K562 (cell line): ENCODE measurements around the gene RAB5B. TPM values are rescaled to one million over a fixed set of nuclear protein-coding genes. Genes with fewer than 3 reads are reported as not detected.

Experiments
- CREB1 ChIP-seq, 2 experiments: sonication (generic) in 1 of 2; formaldehyde crosslinking in 1 of 2; IDR thresholded peaks; 2 replicates each; pipeline versions ENCODE4 v1.6.1 to v1.8.0; 2012 to 2022; ENCODE audit warnings: inconsistent platforms in 1 of 2, mild to moderate bottlenecking in 1 of 2, missing genetic modification reagents in 1 of 2, moderate library complexity in 1 of 2
- DDX20 ChIP-seq: fragments of 450-650 bp; IDR thresholded peaks from 2 replicates; pipeline ENCODE4 v1.6.1; 2016; ENCODE audit warnings: missing genetic modification characterization, low read depth, mild to moderate bottlenecking, missing compliant biosample characterization, moderate library complexity
- HNRNPH1 ChIP-seq: fragments of 200-400 bp; formaldehyde crosslinking; optimal IDR thresholded peaks from 2 replicates; pipeline ENCODE3; 2017; ENCODE audit warnings: low read depth, mild to moderate bottlenecking, low read length, moderate library complexity
- MAFG ChIP-seq: fragments of 450-650 bp; conservative IDR thresholded peaks from 2 replicates; pipeline ENCODE4 v1.6.1; 2016; ENCODE audit warnings: missing genetic modification characterization, missing compliant biosample characterization
- MYNN ChIP-seq, 2 experiments: sonication (generic); formaldehyde crosslinking in 1 of 2; IDR thresholded peaks; 2 replicates each; pipeline versions ENCODE4 v1.5.0 to v1.6.1; 2016 to 2020; ENCODE audit warnings: antibody characterized with exemption in 1 of 2, missing genetic modification reagents in 1 of 2
- NFIC ChIP-seq: fragments of 450-650 bp; IDR thresholded peaks from 2 replicates; pipeline ENCODE4 v1.6.1; 2017; ENCODE audit warnings: mild to moderate bottlenecking, inconsistent platforms
- NR2C2 ChIP-seq, 2 experiments: fragments of 200-800 bp in 1 of 2; sonication (Bioruptor generic) in 1 of 2; sonication (generic) in 1 of 2; formaldehyde crosslinking in 1 of 2; IDR thresholded peaks; 2 replicates each; pipeline versions ENCODE4 v1.6.1 to v1.8.0; 2016 to 2022; ENCODE audit warnings: mild to moderate bottlenecking in 1 of 2, missing compliant biosample characterization in 1 of 2, missing genetic modification characterization in 1 of 2, missing genetic modification reagents in 1 of 2
- PHF20 ChIP-seq: fragments of 450-650 bp; IDR thresholded peaks from 2 replicates; pipeline ENCODE4 v1.6.1; 2018; ENCODE audit not compliant: partially characterized antibody
- RERE ChIP-seq: sonication (generic); formaldehyde crosslinking; IDR thresholded peaks from 2 replicates; pipeline ENCODE4 v1.8.0; 2023; ENCODE audit warnings: missing genetic modification reagents, mild to moderate bottlenecking, borderline replicate concordance
- SIRT6 ChIP-seq: IDR thresholded peaks from one replicate; pipeline ENCODE4 v1.6.1; 2012; ENCODE audit warnings: low read depth, mild to moderate bottlenecking, control low read depth, inconsistent platforms, low read length, moderate library complexity
- SMAD1 ChIP-seq: fragments of 150-350 bp; IDR thresholded peaks from 2 replicates; pipeline ENCODE4 v1.6.1; 2014; ENCODE audit warnings: low read length, low read depth; ENCODE audit not compliant: partially characterized antibody
- SMARCA5 ChIP-seq: fragments of 450-650 bp; IDR thresholded peaks from 2 replicates; pipeline ENCODE4 v1.6.1; 2016
- SP1 ChIP-seq: sonication (generic); formaldehyde crosslinking; IDR thresholded peaks from 2 replicates; pipeline ENCODE4 v1.8.1; 2022; ENCODE audit warnings: mild to moderate bottlenecking, missing genetic modification reagents
- TAF7 ChIP-seq: fragments of 450-650 bp; IDR thresholded peaks from 2 replicates; pipeline ENCODE4 v1.6.1; 2016; ENCODE audit warnings: missing genetic modification characterization, missing compliant biosample characterization
- TBL1XR1 ChIP-seq, 2 experiments: IDR thresholded peaks; 2 replicates each; pipeline ENCODE4 v1.6.1; 2012; ENCODE audit warnings: improper control_type of control experiment in 2 of 2, low read length in 2 of 2, mild to moderate bottlenecking in 1 of 2
- TCF7 ChIP-seq: sonication (generic); IDR thresholded peaks from 2 replicates; pipeline ENCODE4 v1.6.1; 2016; ENCODE audit warnings: antibody characterized with exemption, borderline replicate concordance
- YY1 ChIP-seq, 3 experiments: IDR thresholded peaks; 2 replicates each; pipeline ENCODE4 v1.6.1; 2011; ENCODE audit warnings: low read length in 2 of 3, mild to moderate bottlenecking in 2 of 3, moderate library complexity in 2 of 3, borderline replicate concordance in 1 of 3, control low read depth in 1 of 3, low read depth in 1 of 3; ENCODE audit not compliant: insufficient read depth in 3 of 3, insufficient replicate concordance in 2 of 3, control insufficient read depth in 1 of 3, insufficient read length in 1 of 3; ENCODE audit errors: extremely low read depth in 1 of 3
- ZNF232 ChIP-seq: sonication (generic); formaldehyde crosslinking; IDR thresholded peaks from 2 replicates; pipeline ENCODE4 v1.8.0; 2022; ENCODE audit warnings: mild to moderate bottlenecking, missing genetic modification reagents
- ZNF668 ChIP-seq: fragments of 250-450 bp; sonication (Bioruptor Pico); IDR thresholded peaks from 2 replicates; pipeline ENCODE4 v1.8.0; 2022; ENCODE audit warnings: mild to moderate bottlenecking, inconsistent platforms
- ZZZ3 ChIP-seq: fragments of 450-650 bp; IDR thresholded peaks from 2 replicates; pipeline ENCODE4 v1.6.1; 2016; ENCODE audit warnings: antibody characterized with exemption, mild to moderate bottlenecking, moderate library complexity
- polyA plus RNA-seq, 8 experiments: library from polyadenylated mRNA; depleted of rRNA in 4 of 8; stranded (reverse) in 5 of 8; unstranded in 3 of 8; fragments of >200 nt; fragmentation: Nextera tagmentation in 2 of 8; fragmentation: Illumina TruSeq in 1 of 8; extraction: Ambion mirVana in 2 of 8; extraction: Trizol in 1 of 8; gene quantifications; 2 replicates each; pipeline versions ENCODE4 v1.2.1 to v1.2.3, GENCODE V29; 2011 to 2014; ENCODE audit warnings: inconsistent platforms in 1 of 8, missing spikeins in 1 of 8
- total RNA-seq, 7 experiments: library from RNA; depleted of rRNA in 6 of 7; stranded (reverse); fragments of >200 nt in 6 of 7; fragmentation: Illumina TruSeq in 2 of 7; extraction: Trizol in 2 of 7; gene quantifications; 2 replicates each; pipeline versions ENCODE4 v1.2.1 to v1.2.3, GENCODE V29; 2011 to 2021; ENCODE audit warnings: low replicate concordance in 1 of 7

Gene RAB5B
- total and polyA plus RNA-seq, 9 of the 15 experiments (the other 6 are each of a cell fraction or from before 2014, with no cell fraction given): 6.8 to 73.8 (median 25.2) TPM

GRCh38 chr12:56020423-56021184, 46.7 kb downstream of the RAB5B start, which contains the start of gene IKZF4 (continued):
- TF ChIP-seq MYNN (IDR thresholded peaks at IDR 0.05) (0 out of 2 replicates have a peak, but pooled peaks have one; percentile 7), MYNN (CRISPR knock-in tag; IDR thresholded peaks at IDR 0.05) (no peak), DDX20 (tag) (no peak), ZZZ3 (no peak), ZNF668 (no peak), SP1 (CRISPR knock-in tag) (peak; percentile 33; the same call in 1 of the 2 replicates), MAFG (tag) (no peak), HNRNPH1 (no peak), NR2C2 (CRISPR knock-in tag; IDR thresholded peaks at IDR 0.05) (no peak), NR2C2 (tag; IDR thresholded peaks at IDR 0.05) (peak; percentile 88), NFIC (0 out of 2 replicates have a peak, but pooled peaks have one; percentile 6), TBL1XR1 (IDR thresholded peaks at IDR 0.05; ENCODE audit: low read length in 2 of 2) (peak in 1 of 2 experiments; percentile 32; a peak in 1 of 4 replicates), TAF7 (tag) (peak; percentile 77), CREB1 (IDR thresholded peaks at IDR 0.05) (no peak), CREB1 (CRISPR knock-in tag; IDR thresholded peaks at IDR 0.05) (no peak), TCF7 (no peak), SMAD1 (no peak), PHF20 (no peak), YY1 (IDR thresholded peaks at IDR 0.05; ENCODE audit: borderline replicate concordance in 1 of 3, control insufficient read depth in 1 of 3, extremely low read depth in 1 of 3, insufficient read depth in 3 of 3, insufficient read length in 1 of 3, insufficient replicate concordance in 2 of 3, low read depth in 1 of 3, low read length in 2 of 3) (peak in 1 of 3 experiments; percentile 47), SMARCA5 (no peak), SIRT6 (no peak), ZNF232 (no peak), RERE (no peak)
